Heart left ventricle (tissue), 16 donors: ENCODE results near the gene STXBP4. TPM values are rescaled to one million over a fixed set of nuclear protein-coding genes. Genes with fewer than 3 reads are reported as not detected.

Experiments used
- ATAC-seq, 4 donors: fragments of 200-7000 bp; cut with Tn5 transposase; one replicate each; pipeline ENCODE4 v1.9.1; 2020 to 2022; ENCODE audit warnings: moderate library complexity in 4 of 4, mild to moderate bottlenecking in 3 of 4, moderate number of reproducible peaks in 1 of 4
- DNase-seq, 5 donors: peaks; one replicate each; pipeline ENCODE4 v3.0.0-alpha.2; 2020
- H3K27ac ChIP-seq, 12 donors: fragments of 200-600 bp; sonication (generic) in 4 of 12; one replicate each; pipeline versions ENCODE4 v1.5.0 to v1.8.0; 2016 to 2022; ENCODE audit warnings: mild to moderate bottlenecking in 2 of 12
- H3K27me3 ChIP-seq, 9 donors: fragments of 200-600 bp; sonication (generic) in 2 of 9; one replicate each; pipeline versions ENCODE4 v1.5.1 to v1.8.0; 2016 to 2022; ENCODE audit warnings: mild to moderate bottlenecking in 3 of 9
- H3K36me3 ChIP-seq, 9 donors: fragments of 200-600 bp; sonication (generic) in 2 of 9; one replicate each; pipeline versions ENCODE4 v1.5.0 to v1.8.0; 2018 to 2022; ENCODE audit warnings: mild to moderate bottlenecking in 2 of 9
- H3K4me1 ChIP-seq, 12 donors: fragments of 200-600 bp; sonication (generic) in 4 of 12; one replicate each; pipeline versions ENCODE4 v1.5.0 to v1.8.0; 2016 to 2022; ENCODE audit warnings: mild to moderate bottlenecking in 3 of 12
- H3K4me3 ChIP-seq, 12 donors: fragments of 200-600 bp; sonication (generic) in 4 of 12; one replicate each; pipeline versions ENCODE4 v1.5.0 to v1.8.0; 2017 to 2022; ENCODE audit warnings: mild to moderate bottlenecking in 9 of 12, moderate library complexity in 4 of 12
- H3K9me3 ChIP-seq, 12 donors: fragments of 200-600 bp; sonication (generic) in 4 of 12; one replicate each; pipeline versions ENCODE4 v1.5.0 to v1.8.0; 2016 to 2022; ENCODE audit warnings: mild to moderate bottlenecking in 1 of 12
- CTCF ChIP-seq, 12 donors: fragments of 200-600 bp; sonication (generic) in 4 of 12; IDR thresholded peaks; one replicate each; pipeline versions ENCODE4 v1.5.0 to v1.8.0; 2018 to 2022; ENCODE audit warnings: antibody characterized with exemption in 12 of 12, mild to moderate bottlenecking in 5 of 12
- POLR2A ChIP-seq, 2 donors: fragments of 450-650 bp; IDR thresholded peaks; one replicate each; pipeline ENCODE4 v1.6.1; 2017; ENCODE audit warnings: antibody characterized with exemption in 2 of 2, mild to moderate bottlenecking in 2 of 2, moderate library complexity in 2 of 2
- WGBS, 4 donors: extraction: QIAGEN DNeasy Blood & Tissue Kit in 2 of 4; methylation state at CpG; one replicate each; pipeline versions ENCODE4 v1.1.5 to v1.1.7; 2013 to 2018; 5-methylcytosine and 5-hydroxymethylcytosine counted together
- intact Hi-C, 10 donors: fragments of 100-400 bp; cut with DNase I; formaldehyde crosslinking; loops; one replicate each; pipeline versions ENCODE4 v1.11.1 to v1.14.2; 2022
- polyA plus RNA-seq, 2 donors: library from polyadenylated mRNA; stranded (reverse); fragments of 200-250 nt; gene quantifications; one replicate each; pipeline ENCODE4 v1.2.3, GENCODE V29; 2013
- total RNA-seq, 9 donors: library from RNA; depleted of rRNA in 2 of 9; stranded (reverse); fragments of >200 nt in 2 of 9; fragmentation: NEBNext Ultra II Directional in 3 of 9; extraction: Animal tissue kit (Norgen Biotek cat#: 25700) in 3 of 9; gene quantifications; one replicate each; pipeline versions ENCODE4 v1.1.0 to v1.2.4, GENCODE V29; 2016 to 2023
- donor health status: ischemic (EF 13 %, LVEDD 7.1; RV severe dilation, severe dysfunction).
- donor health status: healthy with polysubstance abuse.
- donor health status: DM: no; HTN: yes; CAD: no.
- donor health status: DM: no; HTN: no; CAD: no.
- donor health status: ischemic (EF 25% LVEDD 6.9; RV normal size, moderate dysfunction).
- donor health status: ischemic (EF 25% LVEDD 5.7; RV mildly dilated, moderate dysfunction).
- donor health status: healthy.
- donor health status: DM: yes; HTN: yes; CAD: no.
- donor health status: ischemic (EF 35%, LVEDD 5.7; RV mildly dilated, moderate dysfunction).
- donor health status: nonischemic (EF 11% LVEDD 7.7; RV severe dilation, severe dysfunction).
- donor health status: DM: yes; HTN: yes; CAD: no.
- donor health status: PGD.
- donor health status: ischemic (EF 29% LVEDD 5.4; RV normal size, mild dysfunction).
- donor health status: nonischemic (EF 23%, LVEDD 6.1; RV moderate dilation, normal function).

STXBP4 gene
- total and polyA plus RNA-seq, 11 donors, result 1.3 to 7.8 (median 4.7) TPM

GRCh38 chr17:55134486-55135157, 166.1 kb downstream of the STXBP4 start:
- 70 to 91% (median 87%) methylated on average over 1 of the region's 1 CpG for WGBS, 4 donors
- no peaks in the 10 kb centered on the region for H3K36me3 ChIP-seq
- no peak for ATAC-seq
- intact Hi-C loops, result no loop called here
- TF ChIP-seq CTCF (IDR thresholded peaks at IDR 0.05), result no peak
- TF ChIP-seq POLR2A (IDR thresholded peaks at IDR 0.05), result no peak
- no peaks in the 10 kb centered on the region for H3K9me3 ChIP-seq
- no peaks in the 10 kb centered on the region for H3K27me3 ChIP-seq
- no peak for DNase-seq
- no peak overlapping the region for H3K4me3 ChIP-seq
- H3K4me1 ChIP-seq, result no peaks in the 10 kb centered on the region
- no peak overlapping the region for H3K27ac ChIP-seq

- ATAC-seq, result no peak
- no peak for DNase-seq
- no peaks in the 10 kb centered on the region for H3K27me3 ChIP-seq
- intact Hi-C loops, result loop anchor here in 1 of 10 donors (10.0 kb wide), 1 partner anchor 174 kb away; no protein-coding TSS in a partner anchor
- peaks cover 0 to 16% (median 0%) of the 10 kb centered on the region in 9 donors for H3K36me3 ChIP-seq
- no peak overlapping the region for H3K27ac ChIP-seq
- TF ChIP-seq POLR2A (IDR thresholded peaks at IDR 0.05) (no peak), CTCF (IDR thresholded peaks at IDR 0.05) (no peak)
- no peaks in the 10 kb centered on the region for H3K9me3 ChIP-seq
- no peak overlapping the region for H3K4me3 ChIP-seq
- H3K4me1 ChIP-seq, result no peaks in the 10 kb centered on the region
These were observed 172.2 kb downstream of the STXBP4 start for GRCh38 chr17:55140809-55141208.

GRCh38 chr17:55144518-55144917, 176.0 kb downstream of the STXBP4 start:
- Histone ChIP-seq H3K27me3 (no peaks in the 10 kb centered on the region), H3K27ac (no peak overlapping the region), H3K4me1 (no peaks in the 10 kb centered on the region), H3K4me3 (no peak overlapping the region), H3K9me3 (no peaks in the 10 kb centered on the region), H3K36me3 (peaks cover 0 to 16% (median 0%) of the 10 kb centered on the region in 9 donors)
- no peak for ATAC-seq
- intact Hi-C loops, result loop anchor here in 1 of 10 donors (10.0 kb wide), 1 partner anchor 170 kb away; no protein-coding TSS in a partner anchor
- no peak for TF ChIP-seq CTCF (IDR thresholded peaks at IDR 0.05)
- TF ChIP-seq POLR2A (IDR thresholded peaks at IDR 0.05), result no peak
- DNase-seq, result no peak

DNA sequence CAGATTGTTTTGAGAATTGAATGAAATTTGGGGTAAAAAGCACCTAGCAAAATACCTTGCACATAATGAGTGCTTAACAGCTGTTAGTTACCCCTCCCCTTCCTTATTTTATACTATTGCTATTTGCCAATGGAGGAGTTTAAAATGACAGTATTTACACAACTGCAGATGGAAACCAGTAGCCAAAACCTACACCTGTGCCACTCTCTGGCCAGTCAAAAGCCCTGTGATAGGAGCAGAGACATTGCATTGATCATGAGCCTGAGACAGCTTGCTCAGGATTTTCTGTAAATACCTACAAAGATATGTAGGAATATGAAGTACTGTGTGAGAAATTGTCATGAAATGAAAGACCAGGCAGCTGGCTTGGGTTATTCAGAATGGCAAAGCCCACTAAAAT, 180.9 kb downstream of the STXBP4 start:
- DNase-seq (no peak), ATAC-seq (no peak)
- no peaks in the 10 kb centered on the region for H3K36me3 ChIP-seq
- no peak overlapping the region for H3K27ac ChIP-seq
- no peaks in the 10 kb centered on the region for H3K27me3 ChIP-seq
- no peak for TF ChIP-seq POLR2A (IDR thresholded peaks at IDR 0.05)
- TF ChIP-seq CTCF (IDR thresholded peaks at IDR 0.05), result no peak
- no peaks in the 10 kb centered on the region for H3K9me3 ChIP-seq
- no peaks in the 10 kb centered on the region for H3K4me1 ChIP-seq
- intact Hi-C loops, result loop anchor here in 1 of 10 donors (10.0 kb wide), 1 partner anchor 165 kb away; no protein-coding TSS in a partner anchor
- H3K4me3 ChIP-seq, result no peak overlapping the region
